Panc1 (cell line): Measurements from ENCODE around the gene CCDC47.
A peak's percentile ranks its signal among the peaks of the same experiment; 100 is the strongest.

Experiments used
- POLR2AphosphoS5 ChIP-seq: IDR thresholded peaks from 2 replicates; pipeline ENCODE4 v1.6.1; 2012; ENCODE audit warnings: mild to moderate bottlenecking, low read depth, low read length, moderate library complexity
- SIN3A ChIP-seq: IDR thresholded peaks from 2 replicates; pipeline ENCODE4 v1.6.1; 2012; ENCODE audit warnings: low read depth, mild to moderate bottlenecking, low read length, moderate library complexity, borderline replicate concordance; ENCODE audit not compliant: insufficient read depth
- TF ChIP-seq, protein P1 (sequence below): fragments of 450-650 bp; IDR thresholded peaks from 2 replicates; pipeline ENCODE4 v1.5.1; 2017; ENCODE audit warnings: mild to moderate bottlenecking

- TF ChIP-seq, protein P1, sequence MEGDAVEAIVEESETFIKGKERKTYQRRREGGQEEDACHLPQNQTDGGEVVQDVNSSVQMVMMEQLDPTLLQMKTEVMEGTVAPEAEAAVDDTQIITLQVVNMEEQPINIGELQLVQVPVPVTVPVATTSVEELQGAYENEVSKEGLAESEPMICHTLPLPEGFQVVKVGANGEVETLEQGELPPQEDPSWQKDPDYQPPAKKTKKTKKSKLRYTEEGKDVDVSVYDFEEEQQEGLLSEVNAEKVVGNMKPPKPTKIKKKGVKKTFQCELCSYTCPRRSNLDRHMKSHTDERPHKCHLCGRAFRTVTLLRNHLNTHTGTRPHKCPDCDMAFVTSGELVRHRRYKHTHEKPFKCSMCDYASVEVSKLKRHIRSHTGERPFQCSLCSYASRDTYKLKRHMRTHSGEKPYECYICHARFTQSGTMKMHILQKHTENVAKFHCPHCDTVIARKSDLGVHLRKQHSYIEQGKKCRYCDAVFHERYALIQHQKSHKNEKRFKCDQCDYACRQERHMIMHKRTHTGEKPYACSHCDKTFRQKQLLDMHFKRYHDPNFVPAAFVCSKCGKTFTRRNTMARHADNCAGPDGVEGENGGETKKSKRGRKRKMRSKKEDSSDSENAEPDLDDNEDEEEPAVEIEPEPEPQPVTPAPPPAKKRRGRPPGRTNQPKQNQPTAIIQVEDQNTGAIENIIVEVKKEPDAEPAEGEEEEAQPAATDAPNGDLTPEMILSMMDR, result no peak
- TF ChIP-seq SIN3A (peak; percentile 67; the same call in 1 of the 2 replicates), POLR2AphosphoS5 (peak; percentile 90)
Measured at GRCh38 chr17:63773272-63774140, at the start of gene CCDC47.
